ENCODE results near the gene ENOX1.

DNA sequence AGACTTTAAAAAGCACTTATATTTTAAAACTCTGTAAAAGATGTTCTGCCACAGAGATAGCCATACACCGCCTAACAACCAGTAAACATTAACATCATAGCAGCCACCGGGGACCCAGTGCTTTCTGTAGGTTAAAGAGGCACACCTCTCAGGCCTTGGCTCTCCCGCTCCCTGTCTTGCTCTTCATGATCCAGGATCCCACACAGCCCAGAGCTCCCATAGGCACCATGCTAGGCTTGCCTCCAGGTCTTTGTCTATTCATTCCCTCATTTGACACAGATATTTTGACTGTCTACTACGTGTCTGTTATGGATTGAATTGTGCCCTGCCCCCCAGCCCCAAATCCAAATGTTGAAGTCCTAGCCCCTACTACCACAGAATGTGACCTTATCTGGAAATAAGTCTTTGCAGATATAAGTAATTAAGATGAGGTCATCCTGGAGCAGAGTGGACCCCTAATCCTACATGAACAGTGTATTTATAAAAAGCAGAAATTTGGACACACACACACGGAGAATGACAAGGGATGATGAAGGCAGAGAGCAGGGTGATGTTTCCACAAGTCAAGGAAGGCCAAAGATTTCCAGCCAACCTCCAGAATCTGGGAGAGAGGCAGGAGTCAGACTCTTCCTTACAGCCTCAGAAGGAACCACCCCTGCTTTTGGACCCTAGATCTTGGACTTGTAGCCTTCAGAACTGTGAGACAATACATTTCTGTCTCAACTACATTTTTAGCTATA, 490.8 kb downstream of the ENOX1 start:
- TF ChIP-seq FOXM1 (IDR thresholded peaks at IDR 0.05; ENCODE audit: borderline replicate concordance) (no peak), SP1 (IDR thresholded peaks at IDR 0.05) (no peak), FOXA1 (IDR thresholded peaks at IDR 0.05) (no peak), HDGF (IDR thresholded peaks at IDR 0.05; ENCODE audit: borderline replicate concordance) (no peak), SUZ12 (IDR thresholded peaks at IDR 0.05) (no peak), TARDBP (IDR thresholded peaks at IDR 0.05) (no peak), ARNT (IDR thresholded peaks at IDR 0.05) (no peak), L3MBTL2 (conservative IDR thresholded peaks at IDR 0.05) (no peak), ELF4 (IDR thresholded peaks at IDR 0.05) (no peak), NFRKB (IDR thresholded peaks at IDR 0.05) (no peak), BHLHE40 (IDR thresholded peaks at IDR 0.05; ENCODE audit: borderline replicate concordance) (no peak)
